HepG2 (cell line): Measurements from ENCODE around the gene CHIC2. TPM values are rescaled to one million over a fixed set of nuclear protein-coding genes. Genes with fewer than 3 reads are reported as not detected.

Experiments
- ATAC-seq: fragments of 200-7000 bp; cut with Tn5 transposase; 3 replicates; pipeline ENCODE4 v1.9.1; 2020; ENCODE audit warnings: mild to moderate bottlenecking, moderate library complexity
- BruUV-seq: library from RNA; stranded (reverse); fragments of 400-500 nt; replicated peaks from 2 replicates; lab custom pipeline; 2021; lab: Mats Ljungman, UMichigan
- CTCF ChIA-PET: fragments of 300-600 bp; formaldehyde crosslinking; extraction: SDS; loops from one replicate; lab custom pipeline; 2021; ENCODE audit warnings: low total read pairs, inconsistent platforms, low intra/inter-chr PET ratio; lab: Yijun Ruan, JAX
- POLR2A ChIA-PET: fragments of 350-600 bp; sonication (Branson Sonifier 250); formaldehyde crosslinking; loops from one replicate; lab custom pipeline; 2020; ENCODE audit warnings: antibody characterized with exemption, inconsistent platforms; lab: Yijun Ruan, JAX
- DNase-seq: peaks from one replicate; pipeline ENCODE4 v3.0.0-alpha.2; 2015; ENCODE audit warnings: low spot score
- FAIRE-seq: peaks from 3 replicates; lab custom pipeline; 2011; peaks lifted over from hg19 to GRCh38; lab: Jason Lieb, UNC
- H2AFZ ChIP-seq: one replicate; pipeline ENCODE4 v1.6.1; 2011; ENCODE audit warnings: low read length, inconsistent platforms
- H3K27ac ChIP-seq: fragments of 300-600 bp; 3 replicates; pipeline ENCODE4 v1.8.0; 2011; ENCODE audit warnings: mixed run types, mild to moderate bottlenecking, mixed read lengths, low read length, inconsistent platforms; ENCODE audit not compliant: insufficient read depth; ENCODE audit errors: extremely low read length
- H3K27me3 ChIP-seq, 2 experiments: fragments of 200-600 bp in 1 of 2; 2 replicates in 1 of 2; 3 replicates in 1 of 2; pipeline versions ENCODE4 v1.6.0 to v1.8.0; 2011; ENCODE audit warnings: low read length in 2 of 2, mild to moderate bottlenecking in 2 of 2, moderate library complexity in 2 of 2, inconsistent platforms in 1 of 2; ENCODE audit not compliant: insufficient read depth in 2 of 2, control insufficient read depth in 1 of 2
- H3K36me3 ChIP-seq, 2 experiments: fragments of 200-600 bp in 1 of 2; replicated peaks in 1 of 2; 2 replicates in 1 of 2; 3 replicates in 1 of 2; pipeline versions ENCODE4 v1.5.1 to v1.8.0; 2011; ENCODE audit warnings: low read length in 2 of 2, inconsistent platforms in 1 of 2; ENCODE audit not compliant: insufficient read depth in 2 of 2, control insufficient read depth in 1 of 2
- H3K4me1 ChIP-seq: 2 replicates; pipeline ENCODE4 v1.5.1; 2012; ENCODE audit warnings: low read length, inconsistent platforms; ENCODE audit not compliant: insufficient read depth
- H3K4me2 ChIP-seq: 2 replicates; pipeline ENCODE4 v1.6.0; 2011; ENCODE audit warnings: low read depth, low read length, inconsistent platforms
- H3K4me3 ChIP-seq, 3 experiments: fragments of 200-600 bp in 1 of 3; sonication (generic), shearing (Covaris generic) in 1 of 3; replicated peaks in 1 of 3; 2 replicates each; pipeline ENCODE4 v1.5.1; 2011 to 2016; ENCODE audit warnings: low read length in 3 of 3, inconsistent platforms in 2 of 3, low read depth in 2 of 3, mild to moderate bottlenecking in 2 of 3, control low read depth in 1 of 3, mixed read lengths in 1 of 3; ENCODE audit not compliant: insufficient read depth in 1 of 3
- H3K79me2 ChIP-seq: one replicate; pipeline ENCODE4 v1.6.1; 2011; ENCODE audit warnings: low read length, inconsistent platforms; ENCODE audit not compliant: insufficient read depth
- H3K9ac ChIP-seq: 2 replicates; pipeline ENCODE4 v1.6.0; 2011; ENCODE audit warnings: mild to moderate bottlenecking, low read depth, low read length, inconsistent platforms; ENCODE audit not compliant: insufficient read depth
- H3K9me3 ChIP-seq: 2 replicates; pipeline ENCODE4 v1.5.1; 2012; ENCODE audit warnings: mild to moderate bottlenecking, low read length
- H4K20me1 ChIP-seq: 2 replicates; pipeline ENCODE4 v1.6.0; 2011; ENCODE audit warnings: inconsistent platforms, mild to moderate bottlenecking, low read length, moderate library complexity; ENCODE audit not compliant: insufficient read depth
- DR1 ChIP-seq: sonication (generic); formaldehyde crosslinking; IDR thresholded peaks from 2 replicates; pipeline ENCODE4 v1.8.0; 2021; ENCODE audit warnings: mild to moderate bottlenecking, missing genetic modification reagents, inconsistent platforms
- HNRNPK ChIP-seq: fragments of 200-400 bp; formaldehyde crosslinking; IDR thresholded peaks from 2 replicates; pipeline ENCODE4 v1.6.1; 2018; ENCODE audit warnings: low read length, low read depth, moderate library complexity, mild to moderate bottlenecking; ENCODE audit not compliant: poor library complexity, severe bottlenecking
- MATR3 ChIP-seq: sonication (generic); formaldehyde crosslinking; IDR thresholded peaks from 2 replicates; pipeline ENCODE4 v1.4.0; 2020; ENCODE audit warnings: missing genetic modification reagents
- MAX ChIP-seq: IDR thresholded peaks from 2 replicates; pipeline ENCODE4 v1.6.1; 2012; ENCODE audit warnings: inconsistent platforms
- NFKBIZ ChIP-seq: IDR thresholded peaks from 2 replicates; pipeline ENCODE4 v1.6.1; 2018; ENCODE audit warnings: missing genetic modification reagents, missing compliant biosample characterization
- PCBP1 ChIP-seq: fragments of 200-400 bp; formaldehyde crosslinking; IDR thresholded peaks from 2 replicates; pipeline ENCODE4 v1.6.1; 2017; ENCODE audit warnings: mild to moderate bottlenecking, low read depth, low read length, borderline replicate concordance
- REPIN1 ChIP-seq: sonication (generic); formaldehyde crosslinking; IDR thresholded peaks from 2 replicates; pipeline ENCODE4 v1.8.0; 2022; ENCODE audit warnings: missing genetic modification reagents, low read depth, mild to moderate bottlenecking, borderline replicate concordance
- SMAD9 ChIP-seq: sonication (generic); formaldehyde crosslinking; IDR thresholded peaks from 2 replicates; pipeline ENCODE4 v1.5.1; 2020; ENCODE audit warnings: mild to moderate bottlenecking, missing genetic modification reagents
- SRSF1 ChIP-seq: fragments of 200-400 bp; formaldehyde crosslinking; optimal IDR thresholded peaks from 2 replicates; pipeline ENCODE3; 2017; ENCODE audit warnings: mild to moderate bottlenecking, low read depth, low read length, moderate library complexity
- SRSF4 ChIP-seq: fragments of 200-400 bp; formaldehyde crosslinking; IDR thresholded peaks from one replicate; pipeline ENCODE4 v1.6.1; 2018; ENCODE audit warnings: mild to moderate bottlenecking, low read depth, low read length, moderate library complexity; ENCODE audit not compliant: poor library complexity, severe bottlenecking
- TFAP4 ChIP-seq: sonication (generic); IDR thresholded peaks from 2 replicates; pipeline ENCODE4 v1.6.1; 2016; ENCODE audit warnings: low read depth, borderline replicate concordance
- ZC3H4 ChIP-seq: sonication (generic); formaldehyde crosslinking; IDR thresholded peaks from 2 replicates; pipeline ENCODE4 v1.4.0; 2020; ENCODE audit warnings: missing genetic modification reagents, borderline replicate concordance
- ZNF274 ChIP-seq: sonication (generic); formaldehyde crosslinking; IDR thresholded peaks from 2 replicates; pipeline ENCODE4 v1.5.1; 2020; ENCODE audit warnings: mild to moderate bottlenecking, missing genetic modification reagents
- ZNF337 ChIP-seq: sonication (generic); formaldehyde crosslinking; IDR thresholded peaks from 2 replicates; pipeline ENCODE4 v1.5.1; 2020; ENCODE audit warnings: missing genetic modification reagents, low read depth, mild to moderate bottlenecking, borderline replicate concordance
- ZNF34 ChIP-seq: sonication (generic); formaldehyde crosslinking; IDR thresholded peaks from 2 replicates; pipeline ENCODE4 v1.4.0; 2020; ENCODE audit warnings: mild to moderate bottlenecking, missing genetic modification reagents, borderline replicate concordance
- ZNF629 ChIP-seq: sonication (generic); formaldehyde crosslinking; conservative IDR thresholded peaks from 2 replicates; pipeline ENCODE4 v1.5.0; 2020; ENCODE audit warnings: missing genetic modification reagents
- ZNF652 ChIP-seq: IDR thresholded peaks from 2 replicates; pipeline ENCODE4 v1.6.1; 2016; ENCODE audit warnings: low read depth, borderline replicate concordance
- WGBS: methylation state at CpG from one replicate; pipeline ENCODE4 v1.1.6; 2017; ENCODE audit warnings: low lambda C conversion rate; 5-methylcytosine and 5-hydroxymethylcytosine counted together
- in situ Hi-C: cut with HindIII; loops from 2 replicates; pipeline ENCODE4 v1.10.0; 2017; ENCODE audit warnings: low pct_unique_long_range_greater_than_20kb; ENCODE audit not compliant: extremely low pct_ligation_motif_present
- intact Hi-C: fragments of 100-400 bp; cut with micrococcal nuclease; formaldehyde crosslinking; loops from one replicate; pipeline ENCODE4 v1.10.0; 2022; ENCODE audit not compliant: unreplicated experiment
- polyA plus RNA-seq, 8 experiments: library from polyadenylated mRNA; depleted of rRNA in 3 of 8; stranded (reverse) in 7 of 8; unstranded in 1 of 8; fragments of >200 nt; fragmentation: Illumina TruSeq in 4 of 8; extraction: Trizol in 4 of 8; gene quantifications; 2 replicates each; pipeline versions ENCODE4 v1.2.1 to v1.2.3, GENCODE V29; 2011 to 2016; ENCODE audit warnings: low read depth in 4 of 8, missing spikeins in 1 of 8, mixed read lengths in 1 of 8; ENCODE audit not compliant: insufficient read depth in 1 of 8
- total RNA-seq, 5 experiments: library from RNA; depleted of rRNA; stranded (reverse); fragments of >200 nt; fragmentation: Illumina TruSeq; extraction: Trizol; gene quantifications; 2 replicates each; pipeline ENCODE4 v1.2.3, GENCODE V29; 2016; ENCODE audit warnings: low read depth in 1 of 5

CHIC2 gene
- total and polyA plus RNA-seq, 2 of the 13 experiments (the other 11 are each of a cell fraction or from before 2014, with no cell fraction given): 10.0 to 17.2 TPM

DNA sequence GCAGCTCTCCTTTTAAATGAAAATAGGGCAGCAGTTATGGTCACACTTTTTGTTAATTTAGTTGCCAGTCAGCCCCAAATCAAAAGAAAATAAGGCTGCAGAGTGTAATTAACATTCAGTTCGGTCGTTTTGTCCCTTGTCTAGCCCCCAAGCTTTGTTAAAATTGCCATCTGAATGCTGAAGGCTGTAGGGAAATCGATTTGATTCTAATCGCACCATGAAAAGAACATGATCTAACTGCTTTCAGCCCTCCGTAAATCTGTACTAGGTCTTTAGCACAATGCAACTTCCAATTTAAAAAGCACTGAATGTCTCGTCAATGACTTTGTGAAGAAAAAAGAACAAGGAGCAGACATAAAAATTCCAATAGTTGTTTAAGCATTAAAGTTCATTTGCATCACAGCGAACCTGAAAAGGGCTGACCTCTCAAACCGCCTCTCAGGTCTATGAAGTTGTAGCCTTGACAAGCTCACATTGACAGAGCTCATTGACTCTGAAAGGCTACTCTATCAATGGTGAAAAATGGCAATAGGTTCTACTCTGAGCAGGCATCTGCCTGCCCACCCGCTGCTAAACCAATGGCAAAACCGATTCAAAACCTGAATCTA lies 48.9 kb downstream of the CHIC2 start:
- Histone ChIP-seq H3K9ac (no peak overlapping the region), H3K36me3 (peaks cover 2 to 14% of the 10 kb centered on the region in 2 experiments; a peak in 2 of 5 replicates), H3K4me1 (no peaks in the 10 kb centered on the region), H4K20me1 (peaks cover 6% of the 10 kb centered on the region; the same call in 1 of the 2 replicates), H3K79me2 (peaks cover 2% of the 10 kb centered on the region), H2AFZ (no peak overlapping the region), H3K4me3 (no peak overlapping the region), H3K4me2 (no peak overlapping the region), H3K27ac (no peak overlapping the region), H3K9me3 (no peaks in the 10 kb centered on the region), H3K27me3 (no peaks in the 10 kb centered on the region)
- ATAC-seq: no peak
- intact Hi-C loops (no loop called here), in situ Hi-C loops (no loop called here)
- TF ChIP-seq TFAP4 (no peak), HNRNPK (no peak), SRSF1 (no peak), ZC3H4 (CRISPR knock-in tag) (no peak), NFKBIZ (no peak), SMAD9 (CRISPR knock-in tag) (no peak)
- CTCF ChIA-PET: no interaction called here
- no peak for FAIRE-seq
- no peak for DNase-seq
- BruUV-seq: no TSS peak
- POLR2A ChIA-PET: no interaction called here
- 94% methylated on average over 10 of the region's 10 CpGs for WGBS

- intact Hi-C loops (no loop called here), in situ Hi-C loops (no loop called here)
- Histone ChIP-seq H3K36me3 (peaks cover 2 to 14% of the 10 kb centered on the region in 2 experiments; a peak in 2 of 5 replicates), H3K9me3 (no peaks in the 10 kb centered on the region), H2AFZ (no peak overlapping the region), H4K20me1 (peaks cover 6% of the 10 kb centered on the region; the same call in 1 of the 2 replicates), H3K9ac (no peak overlapping the region), H3K4me1 (no peaks in the 10 kb centered on the region), H3K27me3 (no peaks in the 10 kb centered on the region), H3K27ac (no peak overlapping the region), H3K4me2 (no peak overlapping the region), H3K79me2 (peaks cover 2% of the 10 kb centered on the region), H3K4me3 (no peak overlapping the region)
- FAIRE-seq (no peak), DNase-seq (no peak), ATAC-seq (no peak)
- WGBS: 100% methylated on average over 1 of the region's 1 CpG
- no TSS peak for BruUV-seq
- ChIA-PET CTCF (no interaction called here), POLR2A (no interaction called here)
- TF ChIP-seq DR1 (CRISPR knock-in tag) (no peak), ZNF337 (no peak), PCBP1 (no peak), ZNF34 (CRISPR knock-in tag) (no peak), ZNF652 (CRISPR knock-in tag) (no peak), ZNF629 (CRISPR knock-in tag) (no peak), MATR3 (CRISPR knock-in tag) (no peak), ZNF274 (CRISPR knock-in tag) (no peak), SRSF4 (no peak), REPIN1 (CRISPR knock-in tag) (no peak), MAX (no peak)
These were observed 49.7 kb downstream of the CHIC2 start for GRCh38 chr4:54014666-54015160.
